Thoracic aorta (tissue), 2 donors: ENCODE results near the gene NATD1. TPM values are rescaled to one million over a fixed set of nuclear protein-coding genes. Genes with fewer than 3 reads are reported as not detected.

Source experiments
- ATAC-seq: fragments of 150-250 bp; one replicate; pipeline ENCODE4 v1.8.0; 2017; ENCODE audit warnings: low read depth; ENCODE audit not compliant: insufficient number of reproducible peaks, low FRiP score
- DNase-seq: peaks from one replicate; pipeline ENCODE4 v3.0.0-alpha.2; 2020; ENCODE audit warnings: low spot score
- H3K27ac ChIP-seq, 2 donors: fragments of 200-600 bp; sonication (generic); 1 replicate in 1 of 2; 2 replicates in 1 of 2; pipeline ENCODE4 v1.5.1; 2016; ENCODE audit warnings: mild to moderate bottlenecking in 2 of 2, moderate library complexity in 2 of 2
- H3K27me3 ChIP-seq: fragments of 200-600 bp; sonication (generic); replicated peaks from 2 replicates; pipeline ENCODE4 v1.6.0; 2016; ENCODE audit warnings: mild to moderate bottlenecking; ENCODE audit not compliant: insufficient read depth
- H3K36me3 ChIP-seq: fragments of 200-600 bp; sonication (generic); one replicate; pipeline ENCODE4 v1.5.1; 2016
- H3K4me1 ChIP-seq, 2 donors: fragments of 200-600 bp; sonication (generic); 1 replicate in 1 of 2; 2 replicates in 1 of 2; pipeline versions ENCODE4 v1.5.1 to v1.6.0; 2016; ENCODE audit warnings: low read depth in 2 of 2, mild to moderate bottlenecking in 1 of 2; ENCODE audit not compliant: control insufficient read depth in 1 of 2
- H3K4me3 ChIP-seq: fragments of 200-600 bp; sonication (generic); 2 replicates; pipeline ENCODE4 v1.5.1; 2016; ENCODE audit warnings: mild to moderate bottlenecking
- H3K9me3 ChIP-seq: fragments of 200-600 bp; sonication (generic); 2 replicates; pipeline ENCODE4 v1.5.1; 2016
- CTCF ChIP-seq: fragments of 200-600 bp; sonication (generic); IDR thresholded peaks from one replicate; pipeline ENCODE4 v1.5.1; 2019; ENCODE audit warnings: antibody characterized with exemption
- total RNA-seq, 2 donors: library from RNA; depleted of rRNA; stranded (reverse); fragments of >200 nt; gene quantifications; one replicate each; pipeline versions ENCODE4 v1.1.0 to v1.2.3, GENCODE V29; 2016

The NATD1 gene
- total RNA-seq, 2 donors from 2014 or later = 8.4 to 9.7 TPM

GRCh38 chr17:21223086-21223485 lies 30.1 kb downstream of the NATD1 start:
- no peak for ATAC-seq

DNA sequence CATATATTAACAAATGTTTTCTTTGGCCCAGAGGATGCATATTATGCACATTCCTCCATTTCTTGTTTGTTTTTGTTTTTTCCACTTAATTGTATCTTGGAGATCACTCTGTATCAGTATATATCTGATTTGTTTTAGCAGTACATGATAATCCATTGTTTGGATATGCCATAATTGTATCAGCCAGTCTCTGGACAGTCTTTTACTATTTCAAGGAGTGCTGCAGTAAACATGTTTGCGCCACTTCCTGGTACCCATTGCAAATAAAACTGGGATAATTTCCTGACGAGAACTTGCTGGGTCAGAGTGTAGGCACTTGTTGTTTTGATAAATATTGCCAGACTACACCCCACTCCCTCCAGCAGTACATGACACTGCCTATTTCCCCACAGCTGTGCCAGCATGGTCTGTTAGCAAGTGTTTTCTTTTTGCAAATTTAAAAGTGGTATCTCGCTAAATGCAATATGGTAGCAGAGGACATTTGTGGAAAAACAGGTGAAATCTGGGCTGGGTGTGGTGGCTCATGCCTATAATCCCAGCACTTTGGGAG lies 34.3 kb downstream of the NATD1 start:
- ATAC-seq (no peak), DNase-seq (no peak)
- no peak for TF ChIP-seq CTCF
- no peak overlapping the region for H3K4me3 ChIP-seq
- no peaks in the 10 kb centered on the region for H3K9me3 ChIP-seq
- H3K27me3 ChIP-seq = no peaks in the 10 kb centered on the region
- peaks cover 0 to 12% of the 10 kb centered on the region in 2 donors for H3K4me1 ChIP-seq
- no peak overlapping the region for H3K27ac ChIP-seq
- no peaks in the 10 kb centered on the region for H3K36me3 ChIP-seq

More at GRCh38 chr17:21223086-21223485, 30.1 kb downstream of the NATD1 start:
- H3K4me1 ChIP-seq = no peaks in the 10 kb centered on the region
- no peak for TF ChIP-seq CTCF
- no peak for DNase-seq
- no peaks in the 10 kb centered on the region for H3K36me3 ChIP-seq
- no peaks in the 10 kb centered on the region for H3K9me3 ChIP-seq
- H3K27ac ChIP-seq = no peak overlapping the region
- no peak overlapping the region for H3K4me3 ChIP-seq
- H3K27me3 ChIP-seq = no peaks in the 10 kb centered on the region

DNA sequence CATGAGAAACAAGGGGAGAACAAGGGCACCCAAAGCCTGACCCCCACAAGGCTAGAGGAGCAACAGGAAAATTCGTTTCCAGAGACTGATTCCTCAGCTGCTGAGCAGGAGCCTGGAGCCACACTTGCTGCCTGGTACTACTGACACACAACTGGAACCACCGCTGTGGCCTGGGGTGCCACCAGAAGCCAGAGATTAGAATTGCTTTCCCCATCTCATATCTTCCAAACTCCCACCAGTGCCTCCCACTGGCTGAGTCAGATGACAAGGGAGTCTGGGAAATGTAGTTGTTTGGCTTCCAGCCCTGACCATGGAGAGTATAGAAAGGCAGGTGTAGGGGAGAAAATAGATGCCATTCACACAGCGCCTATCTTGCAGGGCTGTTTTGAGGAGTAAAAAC lies 35.1 kb downstream of the NATD1 start:
- no peak overlapping the region for H3K27ac ChIP-seq
- ATAC-seq (no peak), DNase-seq (no peak)
- H3K4me3 ChIP-seq = no peak overlapping the region
- H3K9me3 ChIP-seq = no peaks in the 10 kb centered on the region
- H3K36me3 ChIP-seq = no peaks in the 10 kb centered on the region
- no peak for TF ChIP-seq CTCF
- peaks cover under 1 to 14% of the 10 kb centered on the region in 2 donors for H3K4me1 ChIP-seq
- no peaks in the 10 kb centered on the region for H3K27me3 ChIP-seq

DNA sequence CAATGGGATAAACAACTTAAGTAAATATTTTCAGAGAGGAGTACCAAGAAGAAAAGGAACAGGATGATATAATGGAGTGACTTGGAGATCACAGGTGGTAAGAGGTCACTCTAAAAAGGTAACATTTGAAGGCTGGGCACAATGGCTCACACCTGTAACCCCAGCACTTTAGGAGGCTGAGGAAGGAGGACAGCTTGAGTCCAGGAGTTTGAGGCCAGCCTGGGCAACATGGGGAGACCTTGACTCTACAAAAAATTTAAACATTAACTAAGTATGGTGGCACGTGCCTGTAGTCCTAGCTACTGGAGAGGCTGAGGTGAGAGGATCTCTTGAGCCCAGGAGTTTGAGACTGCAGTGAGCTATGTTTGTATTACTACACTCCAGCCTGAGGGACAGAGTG lies 35.9 kb downstream of the NATD1 start:
- Histone ChIP-seq H3K9me3 (no peaks in the 10 kb centered on the region), H3K27me3 (no peaks in the 10 kb centered on the region), H3K36me3 (no peaks in the 10 kb centered on the region), H3K4me3 (no peak overlapping the region), H3K4me1 (peaks cover 8 to 22% of the 10 kb centered on the region in 2 donors), H3K27ac (no peak overlapping the region)
- no peak for DNase-seq
- TF ChIP-seq CTCF = no peak
- no peak for ATAC-seq

DNA sequence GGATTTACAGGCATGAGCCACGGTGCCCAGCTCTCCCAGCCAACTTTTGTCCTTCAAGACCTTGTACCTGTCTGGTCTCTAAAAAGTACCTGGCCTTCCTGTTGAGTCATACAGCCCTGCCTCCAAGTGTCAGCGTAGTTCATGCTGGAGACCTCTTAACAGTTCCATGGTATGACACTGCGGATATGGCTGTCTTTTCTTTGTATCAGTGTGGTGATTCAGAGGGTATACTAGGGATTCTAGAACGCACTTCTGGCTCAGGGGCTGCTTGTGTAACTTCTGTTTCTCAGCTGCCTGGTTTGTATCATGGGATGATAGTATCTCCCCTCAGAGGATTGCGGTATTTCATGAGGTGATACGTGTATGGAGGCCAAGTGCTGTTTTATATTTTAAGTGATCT lies 37.3 kb downstream of the NATD1 start:
- no peak for TF ChIP-seq CTCF
- ATAC-seq = no peak
- no peak overlapping the region for H3K27ac ChIP-seq

More for the DNA sequence above, 37.3 kb downstream of the NATD1 start:
- Histone ChIP-seq H3K4me1 (peaks cover 13 to 36% of the 10 kb centered on the region in 2 donors), H3K4me3 (no peak overlapping the region), H3K36me3 (no peaks in the 10 kb centered on the region), H3K9me3 (no peaks in the 10 kb centered on the region), H3K27me3 (no peaks in the 10 kb centered on the region)
- no peak for DNase-seq
